Measurements from ENCODE around the gene SULT1A2.
"Not testable (repeated sequence)": the region's sequence is repeated elsewhere in the genome, so short reads cannot be mapped to it uniquely, and the experiment has no call there.

Gene SULT1A2

DNA sequence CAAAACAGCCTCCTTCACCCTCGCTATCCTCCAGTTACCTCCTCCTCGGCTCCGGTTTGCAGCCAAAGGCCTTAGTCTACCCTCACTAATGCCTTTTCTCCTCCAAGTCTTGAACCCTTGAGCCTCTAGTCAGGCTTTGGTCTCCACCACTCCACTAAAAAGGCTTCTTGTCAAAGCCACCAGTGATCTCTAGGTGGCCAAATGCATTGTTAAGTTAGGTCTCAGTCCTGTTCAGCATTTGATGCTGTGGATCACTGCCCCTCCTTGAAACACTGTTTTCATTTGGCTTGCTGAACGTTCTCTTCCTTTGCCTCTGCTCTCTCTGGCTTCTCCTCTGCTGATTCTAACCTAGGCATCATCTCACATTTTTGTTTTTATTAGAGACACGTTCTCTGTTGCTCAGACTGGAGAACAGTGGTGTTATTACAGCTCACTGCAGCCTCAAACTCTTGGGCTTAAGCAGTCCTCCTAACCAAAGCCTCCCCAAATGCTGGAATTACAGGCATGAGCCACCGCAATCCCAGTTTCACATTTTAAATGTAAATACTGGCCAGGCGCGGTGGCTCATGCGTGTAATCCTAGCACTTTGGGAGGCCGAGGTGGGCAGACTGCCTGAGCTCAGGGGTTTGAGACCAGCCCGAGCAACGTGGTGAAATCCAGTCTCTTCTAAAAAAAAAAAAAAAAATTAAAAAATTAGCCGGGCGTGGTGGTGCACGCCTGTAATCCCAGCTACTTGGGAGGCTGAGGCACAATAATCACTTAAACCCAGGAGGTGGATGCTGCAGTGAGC lies 42.0 kb downstream of the SULT1A2 start:
- CTCF ChIA-PET = interaction anchor here (1.1 to 1.7 kb wide), 8 partner anchors 8 to 64 kb away, joined by 3 to 7 read pairs (median 4); partner anchors contain the start of gene CLN3
- POLR2A ChIA-PET = interaction anchor here (1.0 to 1.1 kb wide), 2 partner anchors 14 to 17 kb away, joined by 3 read pairs; no protein-coding TSS in a partner anchor
- TF ChIP-seq, protein P1, sequence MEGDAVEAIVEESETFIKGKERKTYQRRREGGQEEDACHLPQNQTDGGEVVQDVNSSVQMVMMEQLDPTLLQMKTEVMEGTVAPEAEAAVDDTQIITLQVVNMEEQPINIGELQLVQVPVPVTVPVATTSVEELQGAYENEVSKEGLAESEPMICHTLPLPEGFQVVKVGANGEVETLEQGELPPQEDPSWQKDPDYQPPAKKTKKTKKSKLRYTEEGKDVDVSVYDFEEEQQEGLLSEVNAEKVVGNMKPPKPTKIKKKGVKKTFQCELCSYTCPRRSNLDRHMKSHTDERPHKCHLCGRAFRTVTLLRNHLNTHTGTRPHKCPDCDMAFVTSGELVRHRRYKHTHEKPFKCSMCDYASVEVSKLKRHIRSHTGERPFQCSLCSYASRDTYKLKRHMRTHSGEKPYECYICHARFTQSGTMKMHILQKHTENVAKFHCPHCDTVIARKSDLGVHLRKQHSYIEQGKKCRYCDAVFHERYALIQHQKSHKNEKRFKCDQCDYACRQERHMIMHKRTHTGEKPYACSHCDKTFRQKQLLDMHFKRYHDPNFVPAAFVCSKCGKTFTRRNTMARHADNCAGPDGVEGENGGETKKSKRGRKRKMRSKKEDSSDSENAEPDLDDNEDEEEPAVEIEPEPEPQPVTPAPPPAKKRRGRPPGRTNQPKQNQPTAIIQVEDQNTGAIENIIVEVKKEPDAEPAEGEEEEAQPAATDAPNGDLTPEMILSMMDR (IDR thresholded peaks at IDR 0.05; ENCODE audit: insufficient read depth, low read length, missing control alignments) = no peak
- DNase-seq (ENCODE audit: low read depth, low spot score) = no peak
- peak overlapping the region; percentile 63 for H3K4me3 ChIP-seq (ENCODE audit: low read depth, low read length)

DNA sequence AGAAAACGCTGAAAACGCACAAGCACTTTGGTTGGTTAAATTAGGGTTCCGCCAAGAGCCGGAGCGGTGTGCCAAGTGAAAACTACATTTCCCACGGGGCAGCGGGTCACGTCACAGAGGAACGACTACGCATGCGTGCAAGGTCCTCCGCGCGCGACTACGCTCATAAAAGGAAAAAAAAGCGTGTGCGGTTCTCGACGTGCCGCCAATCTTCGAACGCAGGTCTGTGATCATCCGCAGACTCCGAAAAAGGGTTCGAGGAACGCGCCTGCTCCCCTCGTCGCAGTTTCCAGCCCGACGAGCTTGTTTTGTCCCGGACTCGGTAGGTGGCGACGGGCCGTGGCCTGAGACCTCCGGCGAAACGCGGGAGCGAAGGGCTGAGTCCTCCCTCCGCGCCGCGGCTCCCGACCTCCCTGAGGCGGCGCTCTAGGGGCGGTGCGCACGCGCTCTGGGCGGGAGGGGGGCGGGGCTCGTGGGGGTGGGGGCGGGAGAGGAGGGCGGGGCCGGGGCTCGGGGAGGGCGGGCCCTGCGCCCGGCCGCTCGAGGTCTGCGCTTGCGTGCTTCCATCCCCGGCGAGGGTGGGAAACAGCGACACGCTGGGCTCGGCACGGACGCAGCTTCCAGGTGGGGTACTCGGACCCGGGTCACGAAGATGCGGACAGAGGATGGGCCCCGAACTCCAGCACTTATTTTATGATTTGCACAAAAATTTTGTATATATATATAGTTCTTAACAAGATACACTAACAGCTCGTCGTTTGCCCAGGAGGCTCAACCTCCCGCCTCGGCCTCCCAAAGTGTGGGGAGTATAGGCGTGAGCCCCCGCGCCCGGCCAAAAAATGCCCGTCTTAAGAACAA lies 42.8 kb downstream of the SULT1A2 start, which contains the start of gene SGF29:
Gene SGF29, plus strand, starts transcription at position 145 of the 858 bp plus-strand sequence. CDS start 27,150 bp downstream, outside the sequence.
- H3K4me3 ChIP-seq (ENCODE audit: low read depth, low read length) = peak within 1 kb of the TSS; percentile 95
- POLR2A ChIA-PET = interaction anchor here (1.0 to 1.1 kb wide), 2 partner anchors 15 to 16 kb away, joined by 3 read pairs; no protein-coding TSS in a partner anchor
- TF ChIP-seq, protein P1 (IDR thresholded peaks at IDR 0.05; ENCODE audit: insufficient read depth, low read length, missing control alignments) = peak; percentile 65
- CTCF ChIA-PET = interaction anchor here (0.5 to 1.7 kb wide), 9 partner anchors 9 to 391 kb away, joined by 3 to 7 read pairs (median 4); partner anchors contain the start of gene CLN3
- DNase-seq (ENCODE audit: low read depth, low spot score) = peak; percentile 59

DNA sequence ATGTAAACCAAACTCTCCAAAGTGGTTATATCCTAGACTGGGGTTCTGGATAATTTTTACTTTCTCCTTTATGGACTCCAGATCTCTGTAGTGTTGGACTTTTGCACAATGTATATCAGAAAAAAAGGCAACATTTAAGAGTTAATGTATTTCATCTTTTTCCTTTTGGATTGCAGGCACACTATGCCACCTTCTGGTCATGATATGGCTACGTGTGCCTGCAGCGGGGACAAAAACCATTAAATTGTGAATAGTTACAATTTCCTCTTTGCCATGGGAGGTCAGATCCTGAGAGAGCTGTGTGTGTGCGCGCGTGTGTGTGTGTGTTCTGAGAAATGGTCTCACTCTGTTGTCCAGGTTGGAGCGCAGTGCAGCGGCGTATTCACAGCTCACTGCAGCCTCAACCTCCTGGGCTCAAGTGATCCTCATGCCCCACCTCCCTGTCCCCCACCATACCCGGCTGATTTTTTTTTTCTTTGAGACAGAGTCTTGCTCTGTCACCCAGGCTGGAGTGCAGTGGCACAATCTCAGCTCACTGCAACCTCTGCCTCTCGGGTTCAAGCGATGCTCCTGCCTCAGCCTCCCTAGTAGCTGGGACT lies 47.5 kb downstream of the SULT1A2 start:
- DNase-seq (ENCODE audit: low read depth, low spot score) = no peak
- POLR2A ChIA-PET = no interaction called here
- CTCF ChIA-PET = interaction anchor here (1.0 to 2.2 kb wide), 5 partner anchors 8 to 399 kb away, joined by 3 to 7 read pairs (median 4); no protein-coding TSS in a partner anchor
- TF ChIP-seq, protein P1 (IDR thresholded peaks at IDR 0.05; ENCODE audit: insufficient read depth, low read length, missing control alignments) = peak; percentile 18
- H3K4me3 ChIP-seq (ENCODE audit: low read depth, low read length) = no peak overlapping the region

DNA sequence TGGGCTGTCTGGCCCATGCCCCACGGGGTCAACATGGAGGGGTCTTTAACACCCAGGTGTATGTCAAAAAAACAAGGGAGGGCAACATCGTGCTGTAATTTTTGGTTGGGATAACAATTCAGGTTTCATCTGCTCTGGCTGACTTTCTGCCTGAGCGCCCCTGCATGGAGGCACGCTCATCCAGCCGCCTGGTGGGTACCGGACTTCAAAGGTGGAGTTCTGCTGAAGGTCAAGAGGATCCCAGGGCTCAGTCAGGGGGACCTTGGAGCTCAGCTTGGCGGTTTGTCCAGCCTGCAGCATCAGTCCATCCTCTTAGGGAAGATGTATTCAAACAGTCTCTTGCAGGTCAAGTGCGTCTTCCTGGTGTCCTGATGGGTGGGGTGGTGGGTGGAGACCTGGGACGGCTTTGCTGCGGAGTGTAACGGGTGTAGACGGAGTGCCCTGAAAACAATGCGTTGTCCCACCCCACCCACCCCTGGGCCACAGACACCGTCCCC lies 48.5 kb downstream of the SULT1A2 start:
- CTCF ChIA-PET = interaction anchor here (0.7 to 2.2 kb wide), 3 partner anchors 16 to 398 kb away, joined by 3 to 5 read pairs (median 3); no protein-coding TSS in a partner anchor
- DNase-seq (ENCODE audit: low read depth, low spot score) = no peak
- no peak overlapping the region for H3K4me3 ChIP-seq (ENCODE audit: low read depth, low read length)
- TF ChIP-seq, protein P1 (IDR thresholded peaks at IDR 0.05; ENCODE audit: insufficient read depth, low read length, missing control alignments) = no peak
- POLR2A ChIA-PET = no interaction called here

DNA sequence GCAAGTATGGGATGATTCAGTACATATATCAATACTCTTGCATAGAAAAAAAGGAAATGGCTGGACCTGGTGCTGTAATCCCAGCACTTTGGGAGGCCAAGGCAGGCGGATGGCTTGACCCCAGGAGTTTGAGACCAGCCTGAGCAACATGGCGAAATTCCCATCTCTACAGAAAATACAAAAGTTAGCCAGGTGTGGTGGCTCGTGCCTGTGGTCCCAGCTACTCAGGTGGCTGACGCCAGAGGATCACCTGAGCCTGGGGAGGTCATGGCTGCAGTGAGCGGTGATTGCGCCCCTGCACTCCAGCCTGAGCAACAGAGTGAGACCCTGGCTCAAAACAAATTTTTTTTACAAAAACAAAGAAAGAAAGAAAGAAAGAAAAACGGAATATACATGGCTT lies 50.2 kb downstream of the SULT1A2 start:
- POLR2A ChIA-PET = no interaction called here

DNA sequence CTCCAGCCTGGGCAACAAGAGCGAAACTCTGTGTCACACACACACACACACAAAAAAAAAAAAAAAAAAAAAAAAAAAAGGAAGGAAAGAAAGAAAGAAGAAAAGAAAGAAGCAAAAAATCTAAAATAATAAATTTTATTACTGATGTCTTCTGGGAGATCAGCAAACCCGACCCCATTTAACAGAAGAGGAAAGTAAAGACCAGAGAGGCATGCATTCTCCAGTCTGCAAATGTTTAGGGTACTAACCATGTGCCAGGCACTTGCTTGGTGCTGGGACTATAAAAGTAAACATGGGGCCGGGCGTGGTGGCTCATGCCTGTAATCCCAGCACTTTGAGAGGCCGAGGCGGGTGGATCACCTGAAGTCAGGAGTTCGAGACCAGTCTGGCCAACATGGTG lies 50.9 kb downstream of the SULT1A2 start:
- POLR2A ChIA-PET; DNase-seq (ENCODE audit: low read depth, low spot score); H3K4me3 ChIP-seq (ENCODE audit: low read depth, low read length); CTCF ChIA-PET: not testable (repeated sequence)

More for the DNA sequence above, 50.2 kb downstream of the SULT1A2 start:
- CTCF ChIA-PET = no interaction called here
- H3K4me3 ChIP-seq (ENCODE audit: low read depth, low read length) = no peak overlapping the region
- no peak for DNase-seq (ENCODE audit: low read depth, low spot score)
- TF ChIP-seq, protein P1 (IDR thresholded peaks at IDR 0.05; ENCODE audit: insufficient read depth, low read length, missing control alignments) = no peak
